Inferior parietal cortex (tissue), 1 donor: ENCODE results near the gene DLX2.
A peak's percentile ranks its signal among the peaks of the same experiment; 100 is the strongest.

Experiments used
- DNase-seq: peaks from one replicate; pipeline ENCODE4 v3.0.0-alpha.2; 2016; ENCODE audit errors: extremely low spot score

Gene DLX2

GRCh38 chr2:172053486-172053885 lies 49.2 kb downstream of the DLX2 start:
- peak; percentile 0 for DNase-seq

- DNase-seq: peak; percentile 2
Measured at GRCh38 chr2:172052000-172052983, 50.4 kb downstream of the DLX2 start.

DNA sequence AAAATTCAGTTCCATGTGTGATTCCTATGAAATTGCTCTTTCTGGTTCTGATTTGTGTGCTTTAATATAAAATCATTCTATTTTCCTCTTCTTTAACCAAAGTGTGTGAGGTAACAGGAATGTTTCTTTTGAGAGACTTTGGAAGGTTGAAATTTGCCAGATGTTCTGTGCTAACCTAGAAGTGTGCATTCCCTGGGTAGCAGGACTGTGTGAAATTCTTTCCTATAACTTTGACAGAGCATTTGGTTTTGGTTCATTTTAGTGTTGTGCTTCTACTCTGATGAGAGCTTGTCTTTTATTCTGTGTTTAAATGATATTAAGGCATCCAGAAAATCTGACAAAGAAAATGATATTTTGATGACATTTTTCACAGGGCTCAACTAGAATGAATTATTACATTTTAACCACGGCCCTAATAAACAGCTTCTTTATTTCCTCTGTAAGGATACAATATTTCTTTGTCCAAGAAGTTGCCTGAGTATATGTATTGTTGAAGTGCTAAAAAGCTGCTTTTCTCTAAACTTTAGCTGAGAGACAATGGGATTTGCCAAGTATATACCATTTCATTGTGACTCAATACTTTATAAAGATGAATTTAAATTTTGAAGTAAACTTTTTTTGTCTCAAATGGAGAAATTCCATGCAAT lies 52.1 kb downstream of the DLX2 start:
- no peak for DNase-seq

- peak; percentile 0 for DNase-seq
Measured at GRCh38 chr2:172049567-172050120, 53.1 kb downstream of the DLX2 start.
